ENCODE data around the gene GPX6.

- no peak for TF ChIP-seq CTCF (IDR thresholded peaks at IDR 0.05 in 2 of 3, conservative IDR thresholded peaks at IDR 0.05 in 1 of 3; ENCODE audit: control insufficient read depth in 2 of 3, extremely low read depth in 1 of 3, insufficient read depth in 1 of 3, low read depth in 3 of 3, low read length in 3 of 3)
- TF ChIP-seq RFX5 (IDR thresholded peaks at IDR 0.05; ENCODE audit: low read depth, low read length) = no peak
- no peak for TF ChIP-seq MYC (IDR thresholded peaks at IDR 0.05; ENCODE audit: insufficient read depth, insufficient read length, insufficient replicate concordance, low read length, severe bottlenecking)
- TF ChIP-seq USF2 (IDR thresholded peaks at IDR 0.05; ENCODE audit: borderline replicate concordance, low read depth, low read length) = no peak
These were observed 37.9 kb upstream of the GPX6 start for GRCh38 chr6:28553384-28553985.

Data from GM12878 (cell line).